BE2C (cell line): ENCODE measurements around the gene PDE4C.

Experiments
- DNase-seq: peaks from one replicate; pipeline ENCODE4 v3.0.0-alpha.2; 2020
- H3K27me3 ChIP-seq: fragments of 250-450 bp; sonication (Bioruptor Pico); 2 replicates; pipeline ENCODE4 v1.5.1; 2020; ENCODE audit warnings: mild to moderate bottlenecking
- H3K36me3 ChIP-seq: fragments of 250-450 bp; sonication (Bioruptor Pico); 2 replicates; pipeline ENCODE4 v1.5.1; 2020; ENCODE audit warnings: mild to moderate bottlenecking
- H3K4me1 ChIP-seq: fragments of 250-450 bp; sonication (Bioruptor Pico); 2 replicates; pipeline ENCODE4 v1.5.1; 2020
- H3K4me3 ChIP-seq: 2 replicates; pipeline ENCODE4 v1.5.1; 2011; ENCODE audit warnings: low read depth, low read length
- H3K9me3 ChIP-seq: fragments of 250-450 bp; sonication (Bioruptor Pico); 2 replicates; pipeline ENCODE4 v1.5.1; 2020
- CTCF ChIP-seq: IDR thresholded peaks from 2 replicates; pipeline ENCODE4 v1.5.1; 2012; ENCODE audit warnings: mild to moderate bottlenecking, low read depth, low read length

Gene PDE4C

GRCh38 chr19:18176367-18177310, 49.6 kb downstream of the PDE4C start:
- Histone ChIP-seq H3K4me3 (no peak overlapping the region), H3K9me3 (no peaks in the 10 kb centered on the region), H3K27me3 (peaks cover 25% of the 10 kb centered on the region), H3K4me1 (peaks cover 4% of the 10 kb centered on the region), H3K36me3 (no peaks in the 10 kb centered on the region; the same call in 1 of the 2 replicates)
- DNase-seq: no peak
- TF ChIP-seq CTCF: no peak

- H3K4me1 ChIP-seq: peaks cover 4% of the 10 kb centered on the region
- H3K36me3 ChIP-seq: no peaks in the 10 kb centered on the region; the same call in 1 of the 2 replicates
- H3K4me3 ChIP-seq: no peak overlapping the region
- H3K9me3 ChIP-seq: no peaks in the 10 kb centered on the region
- DNase-seq: no peak
- no peak for TF ChIP-seq CTCF
- peaks cover 17% of the 10 kb centered on the region for H3K27me3 ChIP-seq
Measured at GRCh38 chr19:18174983-18175382, 51.3 kb downstream of the PDE4C start.
